Thoracic aorta (tissue), 2 donors: Measurements from ENCODE around the gene NSMF. TPM values are rescaled to one million over a fixed set of nuclear protein-coding genes. Genes with fewer than 3 reads are reported as not detected.

ENCODE experiments used
- ATAC-seq: fragments of 150-250 bp; one replicate; pipeline ENCODE4 v1.8.0; 2017; ENCODE audit warnings: low read depth; ENCODE audit not compliant: insufficient number of reproducible peaks, low FRiP score
- DNase-seq: peaks from one replicate; pipeline ENCODE4 v3.0.0-alpha.2; 2020; ENCODE audit warnings: low spot score
- H3K27ac ChIP-seq, 2 donors: fragments of 200-600 bp; sonication (generic); 1 replicate in 1 of 2; 2 replicates in 1 of 2; pipeline ENCODE4 v1.5.1; 2016; ENCODE audit warnings: mild to moderate bottlenecking in 2 of 2, moderate library complexity in 2 of 2
- H3K27me3 ChIP-seq: fragments of 200-600 bp; sonication (generic); replicated peaks from 2 replicates; pipeline ENCODE4 v1.6.0; 2016; ENCODE audit warnings: mild to moderate bottlenecking; ENCODE audit not compliant: insufficient read depth
- H3K36me3 ChIP-seq: fragments of 200-600 bp; sonication (generic); one replicate; pipeline ENCODE4 v1.5.1; 2016
- H3K4me1 ChIP-seq, 2 donors: fragments of 200-600 bp; sonication (generic); 1 replicate in 1 of 2; 2 replicates in 1 of 2; pipeline versions ENCODE4 v1.5.1 to v1.6.0; 2016; ENCODE audit warnings: low read depth in 2 of 2, mild to moderate bottlenecking in 1 of 2; ENCODE audit not compliant: control insufficient read depth in 1 of 2
- H3K4me3 ChIP-seq: fragments of 200-600 bp; sonication (generic); 2 replicates; pipeline ENCODE4 v1.5.1; 2016; ENCODE audit warnings: mild to moderate bottlenecking
- H3K9me3 ChIP-seq: fragments of 200-600 bp; sonication (generic); 2 replicates; pipeline ENCODE4 v1.5.1; 2016
- total RNA-seq, 2 donors: library from RNA; depleted of rRNA; stranded (reverse); fragments of >200 nt; gene quantifications; one replicate each; pipeline versions ENCODE4 v1.1.0 to v1.2.3, GENCODE V29; 2016
- TF ChIP-seq, protein P1 (sequence below): fragments of 200-600 bp; sonication (generic); IDR thresholded peaks from one replicate; pipeline ENCODE4 v1.5.1; 2019; ENCODE audit warnings: antibody characterized with exemption

NSMF gene
- total RNA-seq, 2 donors from 2014 or later = 168 to 251 TPM

DNA sequence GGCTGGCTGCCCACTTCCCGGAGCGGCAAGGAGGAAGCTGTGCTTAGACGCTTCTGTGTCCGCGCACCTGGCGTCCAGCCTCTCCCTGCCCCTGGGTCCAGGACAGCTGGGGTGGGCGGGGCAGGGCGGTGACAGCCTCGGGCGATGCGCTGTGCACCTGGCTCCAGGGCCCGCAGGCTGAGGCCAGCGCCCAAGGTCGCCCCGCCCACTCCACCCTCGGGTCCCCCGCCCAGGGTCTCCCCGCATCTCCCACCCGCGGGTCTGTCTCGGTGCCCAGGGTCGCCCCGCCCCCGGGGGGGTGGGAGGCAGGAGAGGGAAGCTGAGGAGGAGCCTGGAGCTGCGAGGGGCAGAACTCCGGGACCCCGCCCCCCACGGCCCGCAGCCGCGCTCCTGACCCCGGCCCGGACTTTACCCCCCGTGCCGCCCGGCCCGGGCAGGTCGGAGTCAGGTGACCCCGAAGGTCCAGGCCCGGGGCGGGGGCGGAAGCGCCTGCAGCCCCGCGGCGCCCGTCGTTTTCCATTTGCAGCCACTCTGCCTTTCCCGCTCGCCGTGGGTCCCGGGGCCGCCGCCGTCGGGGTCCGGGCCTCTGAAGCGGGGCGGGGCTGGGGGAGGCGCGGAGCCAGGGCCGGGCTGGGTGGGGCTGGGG is 17.7 kb downstream of the NSMF start, which contains the start of gene ENTPD8:
ENTPD8 (minus strand) TSS at position 69 of the 646 bp plus-strand sequence. CDS start 3,072 bp downstream, outside the sequence.
- TF ChIP-seq, protein P1, sequence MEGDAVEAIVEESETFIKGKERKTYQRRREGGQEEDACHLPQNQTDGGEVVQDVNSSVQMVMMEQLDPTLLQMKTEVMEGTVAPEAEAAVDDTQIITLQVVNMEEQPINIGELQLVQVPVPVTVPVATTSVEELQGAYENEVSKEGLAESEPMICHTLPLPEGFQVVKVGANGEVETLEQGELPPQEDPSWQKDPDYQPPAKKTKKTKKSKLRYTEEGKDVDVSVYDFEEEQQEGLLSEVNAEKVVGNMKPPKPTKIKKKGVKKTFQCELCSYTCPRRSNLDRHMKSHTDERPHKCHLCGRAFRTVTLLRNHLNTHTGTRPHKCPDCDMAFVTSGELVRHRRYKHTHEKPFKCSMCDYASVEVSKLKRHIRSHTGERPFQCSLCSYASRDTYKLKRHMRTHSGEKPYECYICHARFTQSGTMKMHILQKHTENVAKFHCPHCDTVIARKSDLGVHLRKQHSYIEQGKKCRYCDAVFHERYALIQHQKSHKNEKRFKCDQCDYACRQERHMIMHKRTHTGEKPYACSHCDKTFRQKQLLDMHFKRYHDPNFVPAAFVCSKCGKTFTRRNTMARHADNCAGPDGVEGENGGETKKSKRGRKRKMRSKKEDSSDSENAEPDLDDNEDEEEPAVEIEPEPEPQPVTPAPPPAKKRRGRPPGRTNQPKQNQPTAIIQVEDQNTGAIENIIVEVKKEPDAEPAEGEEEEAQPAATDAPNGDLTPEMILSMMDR = no peak
- Histone ChIP-seq H3K9me3 (no peaks in the 10 kb centered on the region), H3K36me3 (no peaks in the 10 kb centered on the region), H3K4me1 (peaks cover 5% of the 10 kb centered on the region in 2 donors), H3K27ac (no peak within 1 kb of the TSS), H3K4me3 (peak within 1 kb of the TSS; percentile 65), H3K27me3 (peaks cover 4% of the 10 kb centered on the region)
- ATAC-seq (no peak), DNase-seq (no peak)

DNA sequence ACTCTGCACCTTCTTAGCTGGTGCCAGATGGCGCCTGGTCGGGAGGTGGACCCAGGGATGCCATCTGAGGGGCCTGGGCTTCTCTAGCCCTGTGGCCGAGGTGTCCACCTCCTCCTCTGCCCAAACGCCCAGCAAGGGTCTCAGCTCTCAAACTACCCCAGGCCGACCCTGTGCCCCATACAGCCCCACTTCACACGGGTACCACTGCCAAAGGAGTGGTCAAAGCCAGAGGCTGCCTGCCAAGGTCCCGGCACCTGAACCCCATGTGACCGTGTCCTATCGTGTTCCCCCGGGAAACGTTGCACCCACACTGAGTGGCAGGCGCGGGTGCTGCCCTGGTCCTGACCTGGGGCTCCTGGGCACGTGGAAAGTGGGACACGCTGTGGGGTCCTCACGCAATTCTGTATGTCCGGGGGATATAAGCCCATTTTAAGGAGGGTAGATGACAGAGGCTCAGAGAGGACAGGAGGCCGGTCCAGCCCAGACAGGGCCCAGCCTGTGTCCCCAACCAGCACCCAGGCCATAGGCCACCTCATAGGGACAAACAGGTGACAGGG is 19.9 kb downstream of the NSMF start:
- TF ChIP-seq, protein P1 = no peak
- Histone ChIP-seq H3K27me3 (peaks cover 4% of the 10 kb centered on the region), H3K4me3 (no peak overlapping the region), H3K9me3 (no peaks in the 10 kb centered on the region), H3K4me1 (peaks cover 10 to 15% of the 10 kb centered on the region in 2 donors), H3K36me3 (no peaks in the 10 kb centered on the region), H3K27ac (no peak overlapping the region)
- DNase-seq (no peak), ATAC-seq (no peak)

DNA sequence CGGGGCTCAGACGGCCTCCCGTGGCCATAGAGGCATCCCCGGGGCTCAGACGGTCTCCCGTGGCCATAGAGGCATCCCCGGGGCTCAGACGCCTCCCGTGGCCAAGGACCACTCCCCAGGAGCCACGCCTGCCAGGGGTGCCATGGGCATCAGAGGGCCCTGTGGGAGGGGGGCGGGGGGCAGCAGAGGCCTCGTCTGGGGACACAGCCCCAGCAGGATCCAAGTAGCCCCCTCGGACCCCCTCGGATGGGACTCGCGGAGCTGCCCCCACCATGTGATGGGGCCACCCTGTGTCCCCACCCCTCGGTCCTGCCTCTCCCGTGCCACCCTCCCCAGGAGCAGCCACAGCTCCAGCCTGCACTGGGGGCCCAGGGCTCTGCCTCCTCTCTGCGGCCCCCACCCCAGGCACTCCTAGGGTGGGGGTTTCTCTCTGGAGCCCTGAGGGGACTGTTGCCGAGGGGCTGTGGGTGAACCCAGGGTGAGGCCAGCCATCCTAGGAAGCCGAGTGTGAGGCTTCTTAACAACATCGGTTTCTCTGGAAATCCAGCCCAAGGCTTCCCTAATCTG is 20.5 kb downstream of the NSMF start:
- TF ChIP-seq, protein P1 = no peak
- Histone ChIP-seq H3K4me3 (no peak overlapping the region), H3K27ac (no peak overlapping the region), H3K4me1 (peaks cover 10 to 15% of the 10 kb centered on the region in 2 donors), H3K9me3 (no peaks in the 10 kb centered on the region), H3K27me3 (peaks cover 4% of the 10 kb centered on the region), H3K36me3 (no peaks in the 10 kb centered on the region)
- DNase-seq = no peak
- no peak for ATAC-seq

DNA sequence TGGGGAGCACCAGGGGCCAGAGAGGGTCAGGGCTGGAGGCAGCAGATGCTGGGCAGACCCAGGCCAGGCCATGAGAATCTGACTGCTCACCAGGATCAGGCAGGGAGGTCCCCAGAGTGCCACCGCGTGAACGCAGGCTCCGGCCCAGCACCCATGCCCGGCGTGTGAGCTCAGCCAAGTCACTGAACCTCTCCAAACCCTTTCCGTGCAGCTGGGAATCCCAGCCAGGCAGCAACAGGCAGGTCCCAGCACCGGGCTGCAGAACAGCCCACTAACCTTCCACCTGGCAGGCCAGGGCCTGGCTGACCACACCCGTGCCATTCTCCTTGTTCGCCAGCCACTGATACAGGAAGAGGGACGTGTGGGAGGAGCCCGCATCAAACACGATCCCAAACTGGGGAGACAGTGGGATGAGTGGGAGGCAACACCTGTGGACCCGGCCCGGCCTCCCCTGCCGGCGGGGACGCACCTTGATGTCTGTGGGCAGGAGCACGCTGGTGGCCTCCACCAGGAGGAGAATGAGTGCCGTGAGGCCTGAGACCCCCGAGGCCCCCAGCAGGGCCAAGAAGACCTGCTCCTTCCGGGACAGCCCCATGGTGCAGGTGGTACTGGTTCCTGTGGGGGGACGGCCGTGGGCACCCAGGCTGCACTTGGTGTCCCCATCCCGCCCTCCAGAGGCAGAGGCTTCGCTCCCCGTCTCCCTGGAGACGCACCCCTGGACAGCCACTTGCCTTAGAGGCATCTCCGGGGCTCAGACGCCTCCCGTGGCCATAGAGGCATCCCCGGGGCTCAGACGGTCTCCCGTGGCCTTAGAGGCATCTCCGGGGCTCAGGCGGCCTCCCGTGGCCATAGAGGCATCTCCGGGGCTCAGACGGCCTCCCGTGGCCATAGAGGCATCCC is 21.2 kb downstream of the NSMF start:
- no peaks in the 10 kb centered on the region for H3K9me3 ChIP-seq
- no peak for DNase-seq
- TF ChIP-seq, protein P1 = no peak
- H3K36me3 ChIP-seq = no peaks in the 10 kb centered on the region
- peaks cover 4% of the 10 kb centered on the region for H3K27me3 ChIP-seq
- ATAC-seq = no peak
- H3K4me1 ChIP-seq = peaks cover 10 to 15% of the 10 kb centered on the region in 2 donors
- no peak overlapping the region for H3K4me3 ChIP-seq
- no peak overlapping the region for H3K27ac ChIP-seq
